Erythroblast (primary cell): ENCODE measurements around the gene VEGFA.

Source experiments
- GATA1 ChIP-seq: IDR thresholded peaks from 2 replicates; pipeline ENCODE4 v1.6.1; 2011; ENCODE audit warnings: low read depth, mild to moderate bottlenecking, control low read depth, low read length, moderate library complexity
- POLR2A ChIP-seq: IDR thresholded peaks from 2 replicates; pipeline ENCODE4 v1.6.1; 2011; ENCODE audit warnings: mild to moderate bottlenecking, low read length

DNA sequence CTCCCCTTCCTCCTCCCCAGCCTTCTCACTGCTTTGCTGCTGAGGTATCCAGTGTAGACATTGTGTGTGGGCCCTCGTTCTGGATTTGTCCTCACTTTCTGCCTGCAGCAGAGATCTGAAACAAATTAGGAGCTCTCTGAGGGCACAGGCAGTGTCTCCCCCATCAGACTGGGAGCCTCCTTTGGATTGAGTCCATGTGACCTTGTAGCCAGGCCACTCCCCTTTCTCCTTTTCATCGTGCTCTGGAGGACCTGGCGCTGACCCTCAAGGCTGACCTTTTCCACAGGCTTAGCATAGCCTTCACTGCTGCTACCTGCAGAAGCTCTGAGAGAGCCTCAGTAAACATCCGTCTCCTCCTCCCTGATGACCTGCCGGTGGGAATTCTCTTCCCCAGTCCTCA is 26.2 kb downstream of the VEGFA start:
- TF ChIP-seq POLR2A (no peak), GATA1 (no peak)
